Thoracic aorta (tissue), 2 donors: ENCODE measurements around the gene APOD. TPM values are rescaled to one million over a fixed set of nuclear protein-coding genes. Genes with fewer than 3 reads are reported as not detected.

Source experiments
- ATAC-seq: fragments of 150-250 bp; one replicate; pipeline ENCODE4 v1.8.0; 2017; ENCODE audit warnings: low read depth; ENCODE audit not compliant: insufficient number of reproducible peaks, low FRiP score
- DNase-seq: peaks from one replicate; pipeline ENCODE4 v3.0.0-alpha.2; 2020; ENCODE audit warnings: low spot score
- H3K27ac ChIP-seq, 2 donors: fragments of 200-600 bp; sonication (generic); 1 replicate in 1 of 2; 2 replicates in 1 of 2; pipeline ENCODE4 v1.5.1; 2016; ENCODE audit warnings: mild to moderate bottlenecking in 2 of 2, moderate library complexity in 2 of 2
- H3K27me3 ChIP-seq: fragments of 200-600 bp; sonication (generic); replicated peaks from 2 replicates; pipeline ENCODE4 v1.6.0; 2016; ENCODE audit warnings: mild to moderate bottlenecking; ENCODE audit not compliant: insufficient read depth
- H3K36me3 ChIP-seq: fragments of 200-600 bp; sonication (generic); one replicate; pipeline ENCODE4 v1.5.1; 2016
- H3K4me1 ChIP-seq, 2 donors: fragments of 200-600 bp; sonication (generic); 1 replicate in 1 of 2; 2 replicates in 1 of 2; pipeline versions ENCODE4 v1.5.1 to v1.6.0; 2016; ENCODE audit warnings: low read depth in 2 of 2, mild to moderate bottlenecking in 1 of 2; ENCODE audit not compliant: control insufficient read depth in 1 of 2
- H3K4me3 ChIP-seq: fragments of 200-600 bp; sonication (generic); 2 replicates; pipeline ENCODE4 v1.5.1; 2016; ENCODE audit warnings: mild to moderate bottlenecking
- H3K9me3 ChIP-seq: fragments of 200-600 bp; sonication (generic); 2 replicates; pipeline ENCODE4 v1.5.1; 2016
- total RNA-seq, 2 donors: library from RNA; depleted of rRNA; stranded (reverse); fragments of >200 nt; gene quantifications; one replicate each; pipeline versions ENCODE4 v1.1.0 to v1.2.3, GENCODE V29; 2016
- TF ChIP-seq, protein P1 (sequence below): fragments of 200-600 bp; sonication (generic); IDR thresholded peaks from one replicate; pipeline ENCODE4 v1.5.1; 2019; ENCODE audit warnings: antibody characterized with exemption

The APOD gene
- total RNA-seq, 2 donors from 2014 or later = 135 to 153 TPM

- H3K36me3 ChIP-seq = no peaks in the 10 kb centered on the region
- TF ChIP-seq, protein P1, sequence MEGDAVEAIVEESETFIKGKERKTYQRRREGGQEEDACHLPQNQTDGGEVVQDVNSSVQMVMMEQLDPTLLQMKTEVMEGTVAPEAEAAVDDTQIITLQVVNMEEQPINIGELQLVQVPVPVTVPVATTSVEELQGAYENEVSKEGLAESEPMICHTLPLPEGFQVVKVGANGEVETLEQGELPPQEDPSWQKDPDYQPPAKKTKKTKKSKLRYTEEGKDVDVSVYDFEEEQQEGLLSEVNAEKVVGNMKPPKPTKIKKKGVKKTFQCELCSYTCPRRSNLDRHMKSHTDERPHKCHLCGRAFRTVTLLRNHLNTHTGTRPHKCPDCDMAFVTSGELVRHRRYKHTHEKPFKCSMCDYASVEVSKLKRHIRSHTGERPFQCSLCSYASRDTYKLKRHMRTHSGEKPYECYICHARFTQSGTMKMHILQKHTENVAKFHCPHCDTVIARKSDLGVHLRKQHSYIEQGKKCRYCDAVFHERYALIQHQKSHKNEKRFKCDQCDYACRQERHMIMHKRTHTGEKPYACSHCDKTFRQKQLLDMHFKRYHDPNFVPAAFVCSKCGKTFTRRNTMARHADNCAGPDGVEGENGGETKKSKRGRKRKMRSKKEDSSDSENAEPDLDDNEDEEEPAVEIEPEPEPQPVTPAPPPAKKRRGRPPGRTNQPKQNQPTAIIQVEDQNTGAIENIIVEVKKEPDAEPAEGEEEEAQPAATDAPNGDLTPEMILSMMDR = no peak
- H3K27me3 ChIP-seq = no peaks in the 10 kb centered on the region
- no peaks in the 10 kb centered on the region for H3K9me3 ChIP-seq
- ATAC-seq (no peak), DNase-seq (no peak)
- H3K4me3 ChIP-seq = no peak overlapping the region
- H3K4me1 ChIP-seq = peaks cover 0 to 7% of the 10 kb centered on the region in 2 donors
- no peak overlapping the region for H3K27ac ChIP-seq
Measured at GRCh38 chr3:195555110-195555509, 28.6 kb downstream of the APOD start.

DNA sequence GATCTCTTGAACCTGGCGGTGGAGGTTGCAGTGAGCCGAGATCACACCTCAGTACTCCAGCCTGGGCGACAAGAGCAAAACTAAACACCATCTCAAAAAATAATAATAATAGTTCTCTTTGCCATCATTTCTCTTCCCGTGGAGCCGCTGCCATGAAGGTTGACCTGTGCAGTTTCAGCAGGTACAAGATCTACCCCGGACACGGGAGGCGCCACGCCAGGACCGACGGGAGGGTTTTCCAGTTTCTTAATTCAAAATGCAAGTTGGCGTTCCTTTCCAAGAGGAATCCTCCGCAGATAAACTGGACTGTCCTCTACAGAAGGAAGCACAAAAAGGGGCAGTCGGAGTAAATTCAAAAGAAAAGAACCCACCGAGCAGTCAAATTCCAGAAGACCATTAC is 29.3 kb downstream of the APOD start:
- H3K27ac ChIP-seq = no peak overlapping the region
- TF ChIP-seq, protein P1 = no peak
- no peak for ATAC-seq
- no peak for DNase-seq
- H3K4me1 ChIP-seq = peaks cover 0 to 7% of the 10 kb centered on the region in 2 donors
- H3K4me3 ChIP-seq = no peak overlapping the region
- H3K9me3 ChIP-seq = no peaks in the 10 kb centered on the region
- no peaks in the 10 kb centered on the region for H3K27me3 ChIP-seq
- no peaks in the 10 kb centered on the region for H3K36me3 ChIP-seq

DNA sequence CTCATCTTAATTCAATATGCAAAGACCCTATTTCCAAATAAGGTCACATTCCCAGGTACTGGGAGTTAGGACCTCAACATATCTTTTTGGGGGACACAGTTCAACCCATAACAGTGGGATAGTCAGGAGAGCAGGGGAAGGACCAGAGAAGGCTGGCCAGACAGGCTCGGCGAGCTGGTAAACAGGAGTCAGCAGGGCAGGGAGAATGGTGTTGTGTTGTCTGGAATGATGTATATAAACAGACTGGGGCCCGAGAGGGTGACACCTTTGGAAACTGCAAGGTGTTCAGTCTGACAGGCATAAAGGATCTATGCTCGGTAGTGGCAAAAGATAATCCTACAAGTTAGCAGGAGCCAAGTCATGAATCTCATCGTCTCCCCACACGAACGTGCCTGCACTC is 30.5 kb downstream of the APOD start:
- DNase-seq (no peak), ATAC-seq (no peak)
- H3K36me3 ChIP-seq = no peaks in the 10 kb centered on the region
- no peaks in the 10 kb centered on the region for H3K27me3 ChIP-seq
- TF ChIP-seq, protein P1 = no peak
- H3K9me3 ChIP-seq = no peaks in the 10 kb centered on the region
- no peak overlapping the region for H3K27ac ChIP-seq
- peaks cover 0 to 7% of the 10 kb centered on the region in 2 donors for H3K4me1 ChIP-seq
- H3K4me3 ChIP-seq = no peak overlapping the region

DNA sequence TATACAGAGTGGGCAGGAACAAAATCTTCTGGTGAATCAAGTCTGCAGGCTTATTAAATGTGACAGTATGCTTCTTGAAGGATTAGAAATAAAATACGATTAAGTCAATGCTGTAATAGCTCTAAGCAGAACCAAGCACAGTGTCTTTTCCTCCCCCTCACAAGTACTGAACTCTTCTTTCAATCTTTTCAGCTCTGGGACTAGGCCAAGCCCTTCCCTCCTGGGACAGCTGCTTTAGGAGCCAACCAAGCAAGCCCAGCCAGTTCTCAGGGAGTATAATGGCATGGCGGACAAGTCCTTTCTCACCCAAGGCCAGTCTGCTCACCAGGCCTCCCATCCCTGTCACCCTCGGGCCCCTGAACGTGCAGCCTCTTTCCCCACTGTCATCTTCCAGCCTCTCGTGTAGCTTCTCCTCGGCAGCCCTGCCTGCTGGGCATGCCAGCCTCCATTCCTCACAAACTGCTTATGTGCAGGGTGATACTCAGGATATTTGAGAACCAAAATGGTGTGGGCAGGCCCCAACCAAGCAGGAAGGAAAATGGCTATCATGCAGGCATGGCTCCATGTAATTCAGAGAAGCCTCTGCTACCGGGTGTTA is 32.3 kb downstream of the APOD start:
- Histone ChIP-seq H3K27ac (no peak overlapping the region), H3K4me1 (peaks cover 0 to 7% of the 10 kb centered on the region in 2 donors), H3K4me3 (no peak overlapping the region), H3K36me3 (no peaks in the 10 kb centered on the region), H3K27me3 (no peaks in the 10 kb centered on the region), H3K9me3 (no peaks in the 10 kb centered on the region)
- TF ChIP-seq, protein P1 = no peak
- DNase-seq (no peak), ATAC-seq (no peak)

DNA sequence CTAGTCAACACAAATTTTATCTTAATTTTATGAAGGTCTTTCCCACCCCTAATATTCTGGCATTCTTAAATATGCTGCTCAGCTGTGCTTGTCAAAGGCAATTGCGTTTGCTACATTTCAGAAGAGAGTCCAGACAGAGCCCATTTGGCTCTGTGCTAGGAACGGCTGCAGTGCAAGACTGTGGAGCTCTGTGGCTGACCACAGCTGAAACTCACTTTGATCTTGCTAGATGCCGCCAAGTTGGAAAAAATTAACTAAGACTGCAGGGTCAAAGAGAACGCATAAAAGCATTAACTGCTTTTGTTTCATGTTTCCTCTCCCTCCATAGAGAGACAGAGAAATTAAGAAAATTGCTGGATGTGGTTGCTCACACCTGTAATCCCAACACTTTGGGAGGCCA is 33.0 kb downstream of the APOD start:
- Histone ChIP-seq H3K27me3 (no peaks in the 10 kb centered on the region), H3K4me3 (no peak overlapping the region), H3K36me3 (no peaks in the 10 kb centered on the region), H3K9me3 (no peaks in the 10 kb centered on the region), H3K27ac (no peak overlapping the region), H3K4me1 (peaks cover 4 to 11% of the 10 kb centered on the region in 2 donors)
- DNase-seq (no peak), ATAC-seq (no peak)
- TF ChIP-seq, protein P1 = no peak
